B cell (primary cell): Measurements from ENCODE around the gene SLC6A16.

Experiments
- CTCF ChIP-seq: fragments of 200-600 bp; IDR thresholded peaks from one replicate; pipeline ENCODE4 v1.8.0; 2022; ENCODE audit warnings: antibody characterized with exemption, mild to moderate bottlenecking
- EZH2 ChIP-seq: IDR thresholded peaks from 2 replicates; pipeline ENCODE4 v1.6.1; 2012; ENCODE audit warnings: borderline replicate concordance, low read depth, mild to moderate bottlenecking, moderate library complexity, low read length; ENCODE audit not compliant: insufficient read depth, poor library complexity, severe bottlenecking

- TF ChIP-seq CTCF (no peak), EZH2 (no peak)
These were observed 13.2 kb upstream of the SLC6A16 start for GRCh38 chr19:49338023-49338677.
